ENCODE results near the gene SLC7A8.

- no peak for TF ChIP-seq POLR2A (IDR thresholded peaks at IDR 0.05; ENCODE audit: low read depth, low read length)
- TF ChIP-seq SPI1 (IDR thresholded peaks at IDR 0.05; ENCODE audit: low read depth, low read length), result no peak
- TF ChIP-seq POLR2AphosphoS5 (IDR thresholded peaks at IDR 0.05; ENCODE audit: low read depth, low read length), result no peak
- no peak for TF ChIP-seq TAF1 (IDR thresholded peaks at IDR 0.05; ENCODE audit: low read depth, low read length)
Observed at GRCh38 chr14:23151342-23151741, 32.1 kb downstream of the SLC7A8 start.
